Measurements from ENCODE around the gene STRA6.

Gene STRA6

GRCh38 chr15:74202452-74203401 lies at the start of gene STRA6:
Gene STRA6 (minus strand): TSS chr15:74202787. CDS start chr15:74202267, 520 bp downstream.
- no peak for DNase-seq

DNA sequence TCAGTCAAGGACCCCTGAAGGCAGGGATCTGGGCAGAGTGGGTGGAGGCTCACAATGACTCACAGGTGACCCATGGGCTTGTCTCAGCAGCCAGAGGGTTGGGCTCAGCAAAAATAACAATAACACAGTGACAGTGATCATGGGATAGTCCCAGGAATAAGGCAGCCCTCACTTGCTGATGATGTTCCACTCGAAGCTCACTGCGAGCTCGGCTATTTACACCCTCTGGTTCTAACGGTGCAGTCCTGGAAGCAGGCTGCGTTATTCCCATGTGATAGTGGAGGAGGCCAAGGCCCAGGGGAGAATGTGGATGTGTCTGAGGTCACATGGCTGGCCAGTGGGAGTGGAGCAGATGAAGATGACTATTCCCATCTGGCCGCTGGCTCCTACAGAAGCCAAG lies 49.7 kb upstream of the STRA6 start:
- no peak for DNase-seq

- no peak for DNase-seq
Observed at GRCh38 chr15:74251131-74251811, 48.7 kb upstream of the STRA6 start.

DNA sequence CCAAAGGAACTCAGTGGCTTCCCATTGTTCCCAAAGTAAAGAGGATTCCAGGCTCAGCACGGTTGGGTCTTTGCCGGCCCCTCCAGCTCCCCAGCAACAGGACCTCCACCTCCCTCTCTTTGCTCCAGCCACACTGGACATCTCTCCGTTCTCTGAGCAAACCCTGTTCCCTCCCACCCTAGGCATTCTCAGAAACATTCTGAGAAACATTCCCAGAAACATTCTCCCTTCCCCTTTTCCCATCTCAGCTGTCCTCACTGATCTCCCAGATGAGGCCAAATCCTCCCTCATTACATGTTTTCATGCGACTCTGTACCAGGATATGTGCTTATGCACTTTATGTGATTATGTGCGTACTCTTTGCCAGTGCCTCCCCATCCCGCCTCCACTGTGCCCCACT lies 47.7 kb upstream of the STRA6 start:
- DNase-seq, result no peak

DNA sequence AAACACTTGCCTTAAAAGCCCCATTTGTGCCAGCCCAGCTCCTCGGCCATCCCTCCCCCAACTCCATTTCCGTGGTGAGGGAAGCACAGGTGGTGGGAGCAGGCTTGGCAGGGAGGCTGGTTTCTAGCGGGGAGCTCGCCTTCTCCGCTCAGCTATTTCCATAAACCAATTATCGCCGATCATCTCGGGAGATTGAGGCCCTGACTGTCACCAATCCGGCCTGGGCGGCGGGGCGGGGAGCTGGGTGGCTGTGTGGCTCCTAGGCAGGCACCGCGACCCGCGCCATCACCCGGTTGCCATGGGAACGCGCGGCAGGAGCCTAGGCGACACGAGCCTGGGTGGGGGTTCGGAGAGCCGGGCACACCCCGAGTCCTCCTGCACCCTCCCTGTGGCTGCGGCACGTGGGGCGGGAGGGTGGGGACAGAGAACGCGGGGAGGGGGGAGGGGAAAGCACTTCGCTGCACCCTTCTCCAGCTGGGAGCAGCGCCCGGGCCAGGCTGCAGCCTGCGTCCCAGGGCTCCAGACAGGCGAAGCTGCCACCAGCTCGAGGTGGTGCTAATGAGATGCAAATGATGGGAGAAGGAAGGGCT lies 42.9 kb upstream of the STRA6 start:
- no peak for DNase-seq

DNA sequence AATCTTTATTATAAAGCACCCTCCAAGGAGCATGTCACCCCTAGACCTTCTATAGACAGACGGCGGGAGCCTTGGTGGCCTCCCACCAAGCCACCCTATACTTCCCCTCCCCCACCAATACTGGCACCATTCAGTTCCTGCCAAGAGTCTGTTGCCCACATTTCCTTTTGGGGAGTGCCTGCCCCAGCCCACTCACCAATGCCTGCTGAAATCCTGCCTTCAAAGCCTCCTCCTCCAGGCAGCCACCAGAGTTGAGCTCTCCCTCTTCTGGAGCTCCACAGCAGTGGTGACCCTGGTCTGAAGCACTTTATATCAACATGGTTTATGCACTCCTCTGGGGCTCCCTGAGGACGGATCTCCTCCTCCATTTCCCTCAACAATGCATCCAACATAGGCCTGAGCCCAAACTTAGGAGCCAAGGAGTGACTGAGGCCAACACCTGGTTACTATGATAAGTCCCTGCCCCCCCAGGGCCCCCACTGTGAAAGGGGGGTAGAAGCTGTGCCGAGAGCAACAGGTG lies 42.3 kb upstream of the STRA6 start:
- no peak for DNase-seq

DNA sequence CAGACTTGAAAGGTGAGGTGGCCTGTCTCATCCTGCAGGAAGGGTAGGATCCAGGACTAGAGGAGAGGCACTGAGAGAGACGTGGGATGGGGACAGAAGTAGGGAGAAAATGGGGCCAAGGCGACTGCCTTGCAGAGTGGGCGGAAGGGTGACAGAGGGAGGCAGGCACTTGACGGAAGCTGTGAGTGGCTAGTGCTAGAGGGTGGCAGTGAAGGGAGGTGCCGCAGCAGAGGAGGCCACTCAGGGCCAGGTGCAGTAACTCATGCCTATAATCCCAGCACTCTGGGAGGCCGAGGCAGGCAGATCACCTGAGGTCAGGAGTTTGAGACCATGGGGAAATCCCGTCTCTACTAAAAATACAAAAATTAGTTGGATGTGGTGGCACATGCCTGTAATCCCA lies 40.8 kb upstream of the STRA6 start:
- no peak for DNase-seq

GRCh38 chr15:74242441-74243185 lies 40.0 kb upstream of the STRA6 start:
- DNase-seq, result no peak

- DNase-seq, result no peak
Observed at GRCh38 chr15:74240897-74241614, 38.5 kb upstream of the STRA6 start.

- DNase-seq, result no peak
Observed at GRCh38 chr15:74240002-74240568, 37.5 kb upstream of the STRA6 start.

DNA sequence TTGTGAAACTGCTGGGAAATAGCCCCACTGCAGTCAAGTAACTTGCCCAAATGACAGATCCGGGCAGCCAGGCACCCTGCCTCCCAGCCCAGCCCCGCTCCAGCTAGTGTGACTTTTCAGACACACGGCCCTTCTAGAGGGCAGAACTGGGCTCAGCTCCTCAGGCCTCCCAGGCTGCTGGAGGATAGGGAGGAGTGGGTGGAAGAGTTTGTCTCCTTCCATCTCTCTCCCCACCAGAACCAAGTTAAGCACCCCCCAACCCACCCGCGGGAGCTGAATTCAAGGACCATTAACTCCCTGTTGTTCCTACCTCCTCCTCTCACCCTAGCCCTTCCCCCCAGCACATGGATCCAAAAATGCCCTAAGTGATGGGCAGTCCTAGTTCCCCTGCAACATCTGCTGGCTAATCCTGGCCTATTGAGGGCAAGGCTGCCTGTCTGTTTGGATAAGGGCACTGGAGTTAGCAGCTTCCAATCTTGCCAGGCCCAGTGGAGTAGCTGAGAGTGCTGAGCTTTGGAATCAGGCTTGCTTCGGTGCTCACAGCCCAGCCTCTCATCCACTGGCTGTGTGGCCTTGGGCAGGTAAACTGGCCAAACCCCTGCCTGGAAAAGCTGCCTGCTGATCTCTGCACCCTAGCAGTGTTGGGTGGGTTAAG lies 36.6 kb upstream of the STRA6 start:
- no peak for DNase-seq

- DNase-seq, result no peak
Observed at GRCh38 chr15:74235962-74236361, 33.4 kb upstream of the STRA6 start, which contains the start of gene CCDC33. Gene CCDC33 (plus strand): TSS chr15:74236326. CDS start chr15:74236720, 394 bp downstream.

DNA sequence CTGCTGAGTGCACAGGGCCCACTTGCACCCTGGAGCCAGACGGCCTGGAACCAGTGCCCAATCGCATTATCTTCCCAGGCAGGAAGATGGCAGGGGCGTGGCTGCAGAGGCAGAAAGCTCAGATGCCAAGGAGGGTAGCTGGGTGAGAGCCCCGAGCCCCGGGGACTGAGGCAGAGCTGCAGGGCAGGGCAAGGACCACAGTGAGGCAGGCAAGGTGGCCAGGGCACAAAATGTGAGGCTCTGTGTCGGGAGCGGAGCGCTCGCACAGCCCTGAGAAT lies 31.9 kb upstream of the STRA6 start:
- DNase-seq, result no peak

GRCh38 chr15:74233851-74234597 lies 31.4 kb upstream of the STRA6 start:
- DNase-seq, result no peak

DNA sequence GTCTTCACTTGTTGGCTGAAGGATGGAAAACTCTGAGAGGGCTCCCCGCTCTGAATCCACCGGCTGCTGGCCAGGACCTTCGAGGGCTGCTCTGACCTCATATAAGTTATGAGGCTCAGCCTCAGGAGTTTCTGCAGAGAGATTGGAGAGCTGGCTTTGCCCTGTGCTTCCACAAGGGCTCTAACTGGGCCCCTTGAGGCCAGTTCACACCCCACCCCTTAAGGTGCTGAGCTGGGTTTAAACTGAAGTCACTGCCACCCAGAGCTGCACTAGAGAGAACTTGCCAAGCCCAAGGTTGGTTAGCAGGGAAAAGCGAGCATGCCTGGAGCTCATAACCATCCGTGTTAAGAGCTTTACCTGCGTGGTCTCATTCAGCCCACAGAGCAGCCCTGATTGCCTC lies 30.8 kb upstream of the STRA6 start:
- DNase-seq, result no peak

DNA sequence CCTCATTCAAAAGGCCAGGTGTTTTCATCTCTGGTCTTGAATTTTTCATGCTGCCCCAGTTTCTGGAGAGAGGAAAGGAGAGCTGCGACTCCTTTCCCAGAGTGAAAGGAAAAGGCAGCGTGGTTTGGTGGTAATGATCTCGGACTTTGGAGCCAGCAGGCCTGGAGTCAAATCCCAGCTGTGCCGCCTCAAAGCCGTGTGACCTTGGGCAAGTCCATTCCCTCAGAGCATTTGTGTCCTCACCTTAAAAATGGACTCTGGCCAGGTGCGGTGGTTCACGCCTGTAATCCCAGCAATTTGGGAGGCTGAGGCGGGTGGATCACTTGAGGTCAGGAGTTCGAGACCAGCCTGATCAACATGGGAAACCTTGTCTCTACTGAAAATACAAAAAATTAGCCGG lies 28.9 kb upstream of the STRA6 start:
- DNase-seq, result no peak

GRCh38 chr15:74229686-74230085 lies 27.1 kb upstream of the STRA6 start:
- no peak for DNase-seq

- DNase-seq, result no peak
Observed at GRCh38 chr15:74228723-74229081, 26.1 kb upstream of the STRA6 start.

DNA sequence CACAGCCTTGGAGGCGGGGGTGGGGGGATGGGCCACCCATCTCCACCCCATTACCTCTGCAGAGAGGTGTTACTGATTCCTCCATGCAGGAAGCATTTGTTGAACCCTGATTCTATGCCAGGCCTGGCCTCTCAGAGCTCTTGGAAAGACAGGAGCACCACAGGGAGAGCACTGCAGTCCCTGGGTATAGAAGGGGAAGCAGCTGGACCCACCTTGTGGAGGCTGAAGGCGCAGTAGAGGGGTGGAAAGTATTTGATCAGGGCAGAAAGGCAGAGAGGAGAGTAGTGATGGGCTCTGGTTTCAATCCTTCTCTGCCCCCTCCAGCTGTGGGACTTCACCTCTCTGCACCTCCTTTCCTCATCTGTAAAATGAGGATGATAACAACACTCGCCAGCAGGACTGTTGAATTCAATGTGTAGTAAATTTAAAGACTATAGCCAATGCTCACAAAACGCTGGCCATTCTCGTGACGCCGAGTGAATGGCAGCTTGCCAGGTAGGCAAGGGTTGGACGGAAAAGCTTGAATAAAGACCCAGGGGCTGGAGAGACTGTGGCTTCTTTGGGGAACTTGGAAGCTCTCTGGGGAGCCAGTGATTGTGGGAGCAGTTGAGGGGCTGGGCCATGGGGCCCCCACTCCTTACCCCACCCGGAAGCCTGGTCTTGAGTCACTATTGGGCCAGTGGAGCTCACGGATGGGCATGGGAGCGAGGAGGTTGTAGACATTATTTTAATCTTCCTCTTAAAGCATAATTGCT lies 25.6 kb upstream of the STRA6 start:
- DNase-seq, result no peak

Measured in activated CD4-positive, CD25-positive, alpha-beta regulatory T cell (primary cell).